Right atrium auricular region (tissue), 2 donors: ENCODE data around the gene TOB2. TPM values are rescaled to one million over a fixed set of nuclear protein-coding genes. Genes with fewer than 3 reads are reported as not detected.
A peak's percentile ranks its signal among the peaks of the same experiment; 100 is the strongest.

Experiments used
- DNase-seq: peaks from one replicate; pipeline ENCODE4 v3.0.0-alpha.2; 2019; ENCODE audit warnings: low spot score
- H3K27ac ChIP-seq, 2 donors: fragments of 200-600 bp; sonication (generic); 1 replicate in 1 of 2; 2 replicates in 1 of 2; pipeline ENCODE4 v1.5.1; 2016 to 2019
- H3K27me3 ChIP-seq, 2 donors: fragments of 200-600 bp; sonication (generic); one replicate each; pipeline versions ENCODE4 v1.5.1 to v1.6.0; 2017 to 2019
- H3K36me3 ChIP-seq: fragments of 200-600 bp; sonication (generic); one replicate; pipeline ENCODE4 v1.5.1; 2016
- H3K4me1 ChIP-seq, 2 donors: fragments of 200-600 bp; sonication (generic); one replicate each; pipeline versions ENCODE4 v1.5.1 to v1.6.0; 2017 to 2019
- H3K4me3 ChIP-seq, 2 donors: fragments of 200-600 bp; sonication (generic); 1 replicate in 1 of 2; 2 replicates in 1 of 2; pipeline ENCODE4 v1.5.1; 2017 to 2019; ENCODE audit warnings: mild to moderate bottlenecking in 1 of 2, moderate library complexity in 1 of 2
- H3K9me3 ChIP-seq, 2 donors: fragments of 200-600 bp; sonication (generic); one replicate each; pipeline ENCODE4 v1.5.1; 2019
- CTCF ChIP-seq, 2 donors: fragments of 200-600 bp; sonication (generic); IDR thresholded peaks; one replicate each; pipeline ENCODE4 v1.5.1; 2019; ENCODE audit warnings: antibody characterized with exemption in 2 of 2
- total RNA-seq, 2 donors: library from RNA; depleted of rRNA; stranded (reverse); fragments of >200 nt; gene quantifications; one replicate each; pipeline ENCODE4 v1.1.0, GENCODE V29; 2016

The TOB2 gene
- 10 to 100 TPM; 49.1 to 55.3 TPM for total RNA-seq

GRCh38 chr22:41446639-41447434 lies at the start of gene TOB2:
Gene TOB2, minus strand, starts transcription at chr22:41446801. Its CDS starts 9,456 bp downstream, at chr22:41437345.
- peak within 1 kb of the TSS; percentile 96 to 99 for H3K4me3 ChIP-seq
- DNase-seq, result peak; percentile 97
- H3K9me3 ChIP-seq, result no peaks in the 10 kb centered on the region
- peaks cover 13% of the 10 kb centered on the region for H3K36me3 ChIP-seq
- H3K4me1 ChIP-seq, result peaks cover 0 to 32% of the 10 kb centered on the region in 2 donors
- H3K27me3 ChIP-seq, result no peaks in the 10 kb centered on the region
- H3K27ac ChIP-seq, result peak within 1 kb of the TSS; percentile 99 to 100
- TF ChIP-seq CTCF (IDR thresholded peaks at IDR 0.05), result no peak

GRCh38 chr22:41491374-41492100 lies 44.9 kb upstream of the TOB2 start:
- TF ChIP-seq CTCF (IDR thresholded peaks at IDR 0.05), result no peak
- Histone ChIP-seq H3K4me1 (peaks cover 0 to 92% of the 10 kb centered on the region in 2 donors), H3K36me3 (peaks cover 7% of the 10 kb centered on the region), H3K4me3 (no peak overlapping the region), H3K9me3 (no peaks in the 10 kb centered on the region), H3K27me3 (no peaks in the 10 kb centered on the region), H3K27ac (peak overlapping the region; percentile 50 to 81)
- no peak for DNase-seq

GRCh38 chr22:41488596-41489385 lies 42.2 kb upstream of the TOB2 start:
- no peak for DNase-seq
- TF ChIP-seq CTCF (IDR thresholded peaks at IDR 0.05), result no peak
- Histone ChIP-seq H3K27ac (peak overlapping the region; percentile 68 to 81), H3K4me3 (no peak overlapping the region), H3K36me3 (no peaks in the 10 kb centered on the region), H3K27me3 (no peaks in the 10 kb centered on the region), H3K4me1 (peaks cover 0 to 88% of the 10 kb centered on the region in 2 donors), H3K9me3 (no peaks in the 10 kb centered on the region)

GRCh38 chr22:41488076-41488475 lies 41.5 kb upstream of the TOB2 start:
- Histone ChIP-seq H3K27ac (peak overlapping the region; percentile 68 to 81), H3K9me3 (no peaks in the 10 kb centered on the region), H3K27me3 (no peaks in the 10 kb centered on the region), H3K36me3 (no peaks in the 10 kb centered on the region), H3K4me1 (peaks cover 0 to 88% of the 10 kb centered on the region in 2 donors), H3K4me3 (no peak overlapping the region)
- DNase-seq, result no peak
- no peak for TF ChIP-seq CTCF (IDR thresholded peaks at IDR 0.05)

GRCh38 chr22:41487037-41487935 lies 40.7 kb upstream of the TOB2 start:
- Histone ChIP-seq H3K27me3 (no peaks in the 10 kb centered on the region), H3K36me3 (no peaks in the 10 kb centered on the region), H3K4me1 (peaks cover 0 to 88% of the 10 kb centered on the region in 2 donors), H3K27ac (peak overlapping the region; percentile 68 to 81), H3K4me3 (no peak overlapping the region), H3K9me3 (no peaks in the 10 kb centered on the region)
- TF ChIP-seq CTCF (IDR thresholded peaks at IDR 0.05), result no peak
- no peak for DNase-seq
